Uterus (tissue), 4 donors: ENCODE measurements around the gene DMGDH. TPM values are rescaled to one million over a fixed set of nuclear protein-coding genes. Genes with fewer than 3 reads are reported as not detected.

Source experiments
- DNase-seq, 2 donors: peaks; one replicate each; pipeline ENCODE4 v3.0.0-alpha.2; 2019 to 2020
- H3K27ac ChIP-seq, 2 donors: fragments of 200-600 bp; sonication (generic); 1 replicate in 1 of 2; 2 replicates in 1 of 2; pipeline ENCODE4 v1.5.1; 2016 to 2018
- H3K27me3 ChIP-seq, 2 donors: fragments of 200-600 bp; sonication (generic); one replicate each; pipeline ENCODE4 v1.5.1; 2018 to 2019; ENCODE audit warnings: control low read depth in 1 of 2
- H3K36me3 ChIP-seq, 2 donors: fragments of 200-600 bp; sonication (generic); one replicate each; pipeline ENCODE4 v1.5.1; 2019; ENCODE audit warnings: control low read depth in 1 of 2
- H3K4me1 ChIP-seq, 2 donors: fragments of 200-600 bp; sonication (generic); one replicate each; pipeline ENCODE4 v1.5.1; 2018 to 2019; ENCODE audit warnings: control low read depth in 1 of 2
- H3K4me3 ChIP-seq, 2 donors: fragments of 200-600 bp; sonication (generic); 1 replicate in 1 of 2; 2 replicates in 1 of 2; pipeline ENCODE4 v1.5.1; 2018 to 2019; ENCODE audit warnings: mild to moderate bottlenecking in 1 of 2
- H3K9me3 ChIP-seq, 2 donors: fragments of 200-600 bp; sonication (generic); one replicate each; pipeline ENCODE4 v1.5.1; 2019; ENCODE audit warnings: control low read depth in 1 of 2
- CTCF ChIP-seq, 4 experiments: fragments of 200-600 bp in 2 of 4; fragments of 450-650 bp in 2 of 4; sonication (generic) in 2 of 4; IDR thresholded peaks; one replicate each; pipeline ENCODE4 v1.5.1; 2016 to 2019; ENCODE audit warnings: antibody characterized with exemption in 4 of 4, mild to moderate bottlenecking in 2 of 4, moderate library complexity in 1 of 4
- POLR2A ChIP-seq, 2 donors: fragments of 450-650 bp; IDR thresholded peaks; one replicate each; pipeline ENCODE4 v1.6.1; 2016; ENCODE audit warnings: antibody characterized with exemption in 2 of 2, mild to moderate bottlenecking in 1 of 2, moderate library complexity in 1 of 2
- intact Hi-C: fragments of 100-400 bp; cut with DNase I; formaldehyde crosslinking; loops from one replicate; pipeline ENCODE4 v1.15.1; 2023; ENCODE audit warnings: low total_unique reads
- total RNA-seq, 4 donors: library from RNA; depleted of rRNA in 3 of 4; stranded (reverse); fragments of >200 nt in 3 of 4; gene quantifications; one replicate each; pipeline versions ENCODE4 v1.1.0 to v1.2.4, GENCODE V29; 2014 to 2023
- donor health status: DM: yes; HTN: yes; CAD: no.

Gene DMGDH
- total RNA-seq, 4 donors from 2014 or later, result 2.8 to 5.7 TPM; not detected in 2

GRCh38 chr5:78956901-78957300, 112.6 kb downstream of the DMGDH start:
- TF ChIP-seq POLR2A (IDR thresholded peaks at IDR 0.05) (no peak), CTCF (IDR thresholded peaks at IDR 0.05) (no peak)
- intact Hi-C loops, result no loop called here
- H3K4me1 ChIP-seq, result no peaks in the 10 kb centered on the region
- H3K27me3 ChIP-seq, result no peaks in the 10 kb centered on the region
- H3K4me3 ChIP-seq, result no peak overlapping the region
- H3K27ac ChIP-seq, result no peak overlapping the region
- no peaks in the 10 kb centered on the region for H3K9me3 ChIP-seq
- no peaks in the 10 kb centered on the region for H3K36me3 ChIP-seq
- DNase-seq, result no peak

DNA sequence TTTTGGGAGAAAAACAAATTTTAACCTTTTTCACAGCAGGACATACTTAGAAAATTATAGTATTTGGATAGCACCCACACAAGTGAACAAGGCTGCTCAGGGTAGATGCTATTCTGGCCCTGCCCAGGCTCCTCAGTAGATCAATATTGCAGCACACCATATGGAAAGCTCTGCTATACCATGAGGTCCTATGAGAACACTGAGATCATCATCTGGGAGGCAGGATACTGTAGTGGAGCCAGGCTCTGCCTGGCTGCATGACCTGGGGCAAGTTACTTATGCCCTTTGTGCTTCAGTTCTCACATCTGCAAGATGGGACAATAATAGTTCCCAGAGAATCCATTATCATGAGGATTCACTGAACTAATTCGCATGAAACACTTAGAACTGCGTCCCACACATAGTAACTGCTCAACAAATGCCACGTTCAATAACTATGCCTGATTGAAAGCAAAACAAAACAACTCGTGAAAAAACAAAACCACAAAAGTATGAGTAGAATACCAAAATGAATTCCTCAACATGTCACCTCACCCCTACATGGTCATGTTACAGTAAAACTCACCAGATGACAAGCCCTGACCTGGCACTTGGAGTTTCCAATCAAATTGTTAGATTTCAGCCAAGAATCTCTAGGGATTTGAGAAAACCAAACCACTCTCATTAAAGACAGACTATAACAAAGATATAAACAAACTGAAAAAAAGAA, 116.2 kb downstream of the DMGDH start:
- no peak for TF ChIP-seq CTCF (IDR thresholded peaks at IDR 0.05)
- TF ChIP-seq POLR2A (IDR thresholded peaks at IDR 0.05), result no peak
- Histone ChIP-seq H3K27ac (no peak overlapping the region), H3K27me3 (no peaks in the 10 kb centered on the region), H3K4me1 (no peaks in the 10 kb centered on the region), H3K9me3 (no peaks in the 10 kb centered on the region), H3K4me3 (no peak overlapping the region), H3K36me3 (no peaks in the 10 kb centered on the region)
- intact Hi-C loops, result no loop called here
- DNase-seq, result no peak

Other genes with a start within 250 kb of the DMGDH start
- gene ARSB, start 84.4 kb downstream of the DMGDH start, total RNA-seq, result 10 to 100 TPM in 3 of 4 donors, 1 to 10 TPM in 1; 10.0 to 22.7 (median 15.1) TPM
- gene BHMT2, start 93 bp upstream of the DMGDH start, total RNA-seq, result 10 to 100 TPM in 1 of 4 donors, 1 to 10 TPM in 2, not detected in 1; 1.3 to 16.4 (median 5.3) TPM
- under 1 TPM in 2 of 4 donors, not detected in 2; 0.34 to 0.48 TPM for gene BHMT, start 42.1 kb upstream of the DMGDH start, total RNA-seq
- 10 to 100 TPM; 11.5 to 41.3 (median 15.5) TPM for gene JMY, start 166.5 kb upstream of the DMGDH start, total RNA-seq